ENCODE data around the gene TBC1D9B. TPM values are rescaled to one million over a fixed set of nuclear protein-coding genes. Genes with fewer than 3 reads are reported as not detected.

TBC1D9B gene
- total and polyA plus RNA-seq, 2 experiments from 2014 or later: 55.7 to 78.8 TPM

- Histone ChIP-seq H3K4me3 (no peak overlapping the region), H3K9ac (no peak overlapping the region), H4K20me1 (ENCODE audit: insufficient read depth) (no peaks in the 10 kb centered on the region), H3K4me1 (ENCODE audit: insufficient read depth) (no peaks in the 10 kb centered on the region), H3K9me2 (ENCODE audit: insufficient read depth) (no peaks in the 10 kb centered on the region), H3K9me3 (ENCODE audit: low read depth) (no peaks in the 10 kb centered on the region), H2AFZ (no peak overlapping the region), H3F3A (ENCODE audit: insufficient read depth) (no peaks in the 10 kb centered on the region), H3K36me3 (ENCODE audit: low read depth) (peaks cover 13% of the 10 kb centered on the region; the same call in 1 of the 2 replicates), H3K27ac (no peak overlapping the region), H3K27me3 (replicated peaks; ENCODE audit: insufficient read depth) (no peaks in the 10 kb centered on the region), H3K79me2 (ENCODE audit: insufficient read depth) (no peaks in the 10 kb centered on the region), H3K4me2 (ENCODE audit: unreplicated experiment) (no peak overlapping the region)
- in situ Hi-C loops (cut with MboI): no loop called here
- no peak for DNase-seq
- no peak for TF ChIP-seq EZH2 (IDR thresholded peaks at IDR 0.05; ENCODE audit: insufficient read depth, poor library complexity, severe bottlenecking)
- TF ChIP-seq EZH2phosphoT487 (IDR thresholded peaks at IDR 0.05; ENCODE audit: insufficient read depth, low read depth): no peak
- 90 to 95% methylated on average over 5 of the region's 5 CpGs for WGBS, 2 experiments (ENCODE audit: low coverage in 1 of 2, low lambda C conversion rate in 2 of 2, missing lambda C conversion rate in 2 of 2)
Measured at GRCh38 chr5:179892255-179892654, 15.4 kb downstream of the TBC1D9B start.

GRCh38 chr5:179890751-179891682, 16.7 kb downstream of the TBC1D9B start:
- no peaks in the 10 kb centered on the region for H3K27me3 ChIP-seq (replicated peaks; ENCODE audit: insufficient read depth)
- H3K36me3 ChIP-seq (ENCODE audit: low read depth): peaks cover 18% of the 10 kb centered on the region; the same call in 1 of the 2 replicates
- H3K9me3 ChIP-seq (ENCODE audit: low read depth): no peaks in the 10 kb centered on the region
- no peak overlapping the region for H3K9ac ChIP-seq
- no peak overlapping the region for H3K4me2 ChIP-seq (ENCODE audit: unreplicated experiment)
- no peaks in the 10 kb centered on the region for H3K4me1 ChIP-seq (ENCODE audit: insufficient read depth)
- no peak overlapping the region for H3K4me3 ChIP-seq
- peaks cover 6% of the 10 kb centered on the region; the same call in 1 of the 2 replicates for H3K79me2 ChIP-seq (ENCODE audit: insufficient read depth)
- 91 to 95% methylated on average over 24 to 25 of the region's 25 CpGs for WGBS, 2 experiments (ENCODE audit: low coverage in 1 of 2, low lambda C conversion rate in 2 of 2, missing lambda C conversion rate in 2 of 2)
- no peaks in the 10 kb centered on the region for H3K9me2 ChIP-seq (ENCODE audit: insufficient read depth)
- no peak overlapping the region for H3K27ac ChIP-seq
- H2AFZ ChIP-seq: no peak overlapping the region
- in situ Hi-C loops (cut with MboI): no loop called here
- no peak for DNase-seq
- H4K20me1 ChIP-seq (ENCODE audit: insufficient read depth): no peaks in the 10 kb centered on the region
- TF ChIP-seq EZH2 (IDR thresholded peaks at IDR 0.05; ENCODE audit: insufficient read depth, poor library complexity, severe bottlenecking) (no peak), EZH2phosphoT487 (IDR thresholded peaks at IDR 0.05; ENCODE audit: insufficient read depth, low read depth) (no peak)
- H3F3A ChIP-seq (ENCODE audit: insufficient read depth): no peaks in the 10 kb centered on the region

- Histone ChIP-seq H3F3A (ENCODE audit: insufficient read depth) (no peaks in the 10 kb centered on the region), H3K9ac (no peak overlapping the region), H3K9me2 (ENCODE audit: insufficient read depth) (no peaks in the 10 kb centered on the region), H3K79me2 (ENCODE audit: insufficient read depth) (peaks cover 12% of the 10 kb centered on the region; the same call in 1 of the 2 replicates), H3K27ac (no peak overlapping the region), H4K20me1 (ENCODE audit: insufficient read depth) (no peaks in the 10 kb centered on the region), H2AFZ (no peak overlapping the region), H3K4me2 (ENCODE audit: unreplicated experiment) (no peak overlapping the region), H3K27me3 (replicated peaks; ENCODE audit: insufficient read depth) (no peaks in the 10 kb centered on the region), H3K4me3 (no peak overlapping the region), H3K4me1 (ENCODE audit: insufficient read depth) (no peaks in the 10 kb centered on the region), H3K36me3 (ENCODE audit: low read depth) (peaks cover 29% of the 10 kb centered on the region), H3K9me3 (ENCODE audit: low read depth) (no peaks in the 10 kb centered on the region)
- in situ Hi-C loops (cut with MboI): no loop called here
- WGBS, 2 experiments (ENCODE audit: low coverage in 1 of 2, low lambda C conversion rate in 2 of 2, missing lambda C conversion rate in 2 of 2): 79 to 84% methylated on average over 13 of the region's 13 CpGs
- no peak for TF ChIP-seq EZH2 (IDR thresholded peaks at IDR 0.05; ENCODE audit: insufficient read depth, poor library complexity, severe bottlenecking)
- no peak for TF ChIP-seq EZH2phosphoT487 (IDR thresholded peaks at IDR 0.05; ENCODE audit: insufficient read depth, low read depth)
- no peak for DNase-seq
Measured at GRCh38 chr5:179889885-179890284, 17.8 kb downstream of the TBC1D9B start.

GRCh38 chr5:179887802-179888201, 19.9 kb downstream of the TBC1D9B start:
- Histone ChIP-seq H3K9me2 (ENCODE audit: insufficient read depth) (no peaks in the 10 kb centered on the region), H3K36me3 (ENCODE audit: low read depth) (peaks cover 50% of the 10 kb centered on the region), H3F3A (ENCODE audit: insufficient read depth) (no peaks in the 10 kb centered on the region), H3K4me1 (ENCODE audit: insufficient read depth) (no peaks in the 10 kb centered on the region), H4K20me1 (ENCODE audit: insufficient read depth) (no peaks in the 10 kb centered on the region), H3K79me2 (ENCODE audit: insufficient read depth) (peaks cover 12% of the 10 kb centered on the region; the same call in 1 of the 2 replicates), H2AFZ (no peak overlapping the region), H3K9me3 (ENCODE audit: low read depth) (no peaks in the 10 kb centered on the region), H3K9ac (no peak overlapping the region), H3K4me3 (no peak overlapping the region), H3K27ac (no peak overlapping the region), H3K27me3 (replicated peaks; ENCODE audit: insufficient read depth) (no peaks in the 10 kb centered on the region), H3K4me2 (ENCODE audit: unreplicated experiment) (no peak overlapping the region)
- no peak for DNase-seq
- TF ChIP-seq EZH2phosphoT487 (IDR thresholded peaks at IDR 0.05; ENCODE audit: insufficient read depth, low read depth) (no peak), EZH2 (IDR thresholded peaks at IDR 0.05; ENCODE audit: insufficient read depth, poor library complexity, severe bottlenecking) (no peak)
- in situ Hi-C loops (cut with MboI): no loop called here
- 91 to 92% methylated on average over 6 of the region's 6 CpGs for WGBS, 2 experiments (ENCODE audit: low coverage in 1 of 2, low lambda C conversion rate in 2 of 2, missing lambda C conversion rate in 2 of 2)
